GM18909 (cell line): ENCODE results near the gene ERO1B.
"Not testable (repeated sequence)": the region's sequence is repeated elsewhere in the genome, so short reads cannot be mapped to it uniquely, and the experiment has no call there.

Experiments used
- ATAC-seq: cut with Tn5 transposase; IDR thresholded peaks from one replicate; pipeline ENCODE4 v1.9.1; 2021; ENCODE audit warnings: mild to moderate bottlenecking; ENCODE audit not compliant: unreplicated experiment, poor library complexity

ERO1B gene, protein sequence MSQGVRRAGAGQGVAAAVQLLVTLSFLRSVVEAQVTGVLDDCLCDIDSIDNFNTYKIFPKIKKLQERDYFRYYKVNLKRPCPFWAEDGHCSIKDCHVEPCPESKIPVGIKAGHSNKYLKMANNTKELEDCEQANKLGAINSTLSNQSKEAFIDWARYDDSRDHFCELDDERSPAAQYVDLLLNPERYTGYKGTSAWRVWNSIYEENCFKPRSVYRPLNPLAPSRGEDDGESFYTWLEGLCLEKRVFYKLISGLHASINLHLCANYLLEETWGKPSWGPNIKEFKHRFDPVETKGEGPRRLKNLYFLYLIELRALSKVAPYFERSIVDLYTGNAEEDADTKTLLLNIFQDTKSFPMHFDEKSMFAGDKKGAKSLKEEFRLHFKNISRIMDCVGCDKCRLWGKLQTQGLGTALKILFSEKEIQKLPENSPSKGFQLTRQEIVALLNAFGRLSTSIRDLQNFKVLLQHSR

DNA sequence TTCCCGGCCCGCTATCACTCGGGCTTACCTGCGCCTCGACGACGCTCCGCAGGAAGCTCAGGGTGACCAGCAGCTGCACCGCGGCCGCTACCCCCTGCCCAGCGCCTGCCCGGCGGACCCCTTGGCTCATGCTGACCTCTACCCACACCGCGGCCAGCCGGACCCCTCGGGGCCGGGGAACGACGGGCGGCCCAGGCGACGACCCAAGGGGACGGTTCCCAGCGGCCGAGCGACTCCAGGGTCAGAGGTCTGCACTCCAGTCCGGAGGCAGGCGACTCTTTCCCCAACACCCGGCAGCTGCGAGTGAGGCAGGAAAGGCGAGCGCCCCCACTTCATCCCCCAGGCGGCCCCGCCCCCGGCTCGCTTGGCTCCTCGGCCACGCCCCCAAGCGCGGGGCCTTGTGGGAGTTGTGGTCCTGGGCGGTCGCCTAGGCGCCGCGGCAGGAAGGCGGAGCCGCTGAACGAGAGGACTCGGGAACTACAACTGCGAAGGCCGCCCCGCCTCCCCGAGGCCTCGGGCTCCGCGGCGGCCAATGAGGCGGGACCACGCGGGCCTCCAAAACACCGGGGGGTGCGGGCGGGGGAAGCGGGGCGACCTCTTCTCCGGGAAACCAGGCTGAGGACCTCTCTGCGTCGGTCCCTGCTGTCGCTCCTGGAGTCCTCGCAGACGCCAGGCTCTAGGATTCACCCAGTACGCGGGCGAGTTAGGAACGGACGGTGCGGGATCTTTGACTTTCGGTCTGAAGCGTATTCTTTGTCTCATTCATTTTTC lies at the start of gene ERO1B:
ERO1B (minus strand) TSS at position 305 of the 771 bp plus-strand sequence; CDS start at position 130, 175 bp downstream.
- ATAC-seq, result peak; percentile 89

DNA sequence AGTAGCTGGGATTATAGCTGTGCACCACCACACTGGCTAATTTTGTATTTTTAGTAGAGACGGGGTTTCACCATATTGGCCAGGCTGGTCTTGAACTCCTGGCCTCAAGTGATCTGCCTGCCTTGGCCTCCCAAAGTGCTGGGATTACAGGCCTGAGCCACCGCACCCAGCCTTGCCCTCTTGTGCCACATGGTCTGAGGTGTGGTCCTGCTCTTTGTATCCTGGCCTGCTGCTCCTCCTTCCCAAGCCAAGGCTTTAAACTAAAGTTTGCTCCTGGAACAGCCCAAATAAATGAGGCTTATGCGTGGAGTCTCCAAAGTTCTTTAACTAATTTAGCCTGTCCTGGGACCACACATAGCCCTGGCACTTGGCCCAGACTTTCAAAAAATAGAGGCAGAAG lies 49.7 kb upstream of the ERO1B start:
- ATAC-seq, result not testable (repeated sequence)

DNA sequence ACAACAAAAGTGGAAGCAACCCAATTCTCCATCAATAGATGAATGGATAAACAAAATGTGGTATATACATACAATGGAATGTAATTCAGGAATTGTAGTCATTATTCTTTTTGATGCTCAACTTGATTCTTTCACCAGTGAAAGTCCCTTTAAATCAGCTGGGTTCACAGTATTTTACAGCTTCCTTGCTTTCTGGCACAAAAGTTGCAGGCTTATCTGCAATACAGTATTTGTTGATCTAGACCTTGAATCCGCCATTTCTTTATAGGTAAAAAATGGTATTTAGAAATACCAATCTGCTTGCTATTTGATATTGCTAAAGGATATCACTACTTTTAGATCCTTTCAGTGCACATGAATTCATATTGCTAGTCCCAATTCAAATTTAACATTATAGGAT lies 44.7 kb upstream of the ERO1B start:
- ATAC-seq, result no peak

DNA sequence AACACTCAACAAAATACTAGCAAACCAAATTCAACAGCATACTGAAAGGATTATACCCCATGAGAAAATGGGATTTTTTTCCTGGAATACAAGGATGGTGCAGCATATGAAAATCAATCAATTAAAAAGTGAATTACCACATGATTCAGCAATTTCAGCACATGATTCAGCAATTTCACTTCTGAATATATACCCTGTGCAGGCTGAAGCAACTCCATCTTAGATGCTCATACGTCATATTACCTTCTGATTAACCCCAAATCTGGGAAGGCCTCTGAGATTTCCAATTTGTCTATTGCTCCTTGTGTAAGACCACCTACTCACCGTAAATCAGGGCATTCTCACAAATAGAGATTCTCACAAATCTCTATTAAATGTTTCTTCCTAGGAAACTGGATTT lies 43.8 kb upstream of the ERO1B start:
- no peak for ATAC-seq

DNA sequence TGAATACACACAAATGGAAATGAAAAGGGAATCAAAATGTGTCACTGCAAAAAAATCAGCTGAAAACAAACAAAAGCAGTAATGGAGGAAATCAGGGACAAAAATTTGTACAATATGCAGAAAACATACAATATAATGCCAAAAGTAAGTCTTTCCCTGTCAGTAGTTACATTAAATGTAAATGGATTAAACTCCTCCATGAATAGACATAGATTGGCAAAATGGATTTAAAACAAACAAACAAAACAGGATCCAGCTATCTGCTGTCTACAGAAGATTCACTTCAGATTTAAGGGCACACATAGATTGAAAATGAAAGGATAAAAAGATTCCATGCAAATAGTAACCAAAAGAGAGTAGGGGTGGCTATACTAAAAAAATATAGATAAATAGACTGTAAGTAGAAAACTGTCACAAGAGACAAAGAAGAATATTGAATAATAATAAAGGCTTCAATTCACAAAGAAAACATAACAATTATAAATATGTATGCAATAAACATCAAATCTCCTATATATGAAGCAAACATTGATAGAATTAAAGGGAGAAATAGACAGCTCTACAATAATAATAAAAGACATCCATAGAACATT lies 42.2 kb upstream of the ERO1B start:
- no peak for ATAC-seq

DNA sequence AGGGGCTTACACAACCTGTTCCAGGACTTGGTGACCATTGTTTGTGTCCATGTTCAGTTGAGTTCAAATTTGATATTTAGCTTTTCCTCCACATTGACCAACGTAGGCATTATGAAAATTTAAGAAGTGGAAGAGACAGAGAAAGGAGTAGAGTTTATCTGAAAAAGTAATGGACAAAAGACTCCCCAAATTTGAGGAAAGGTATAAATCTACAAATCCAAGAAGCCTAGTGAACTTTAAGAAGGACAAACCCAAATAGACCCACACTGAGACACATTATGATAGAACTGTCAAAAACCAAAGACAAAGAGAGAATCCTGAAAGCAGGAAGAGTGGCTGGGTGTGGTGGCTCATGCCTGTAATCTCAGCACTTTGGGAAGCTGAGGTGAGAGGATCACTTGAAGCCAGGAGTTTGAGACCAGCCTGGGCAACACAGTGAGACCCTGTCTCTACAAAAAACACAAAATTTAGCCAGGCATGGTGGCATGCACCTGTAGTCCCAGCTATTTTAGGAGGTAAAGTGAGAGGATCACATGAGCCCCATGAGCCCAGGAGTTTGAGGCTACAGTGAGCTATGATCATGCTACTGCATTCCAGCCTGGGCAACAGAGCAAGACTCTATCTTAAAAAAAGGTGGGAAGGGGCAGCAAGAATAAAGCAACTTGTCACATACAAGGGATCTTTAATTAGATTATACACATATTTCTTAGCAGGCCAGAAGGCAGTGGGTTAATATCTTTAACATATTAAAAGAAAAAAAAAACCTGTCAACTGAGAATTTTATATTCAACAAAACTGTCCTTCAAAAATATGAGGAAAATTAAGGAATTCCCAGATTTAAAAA lies 41.0 kb upstream of the ERO1B start:
- no peak for ATAC-seq

DNA sequence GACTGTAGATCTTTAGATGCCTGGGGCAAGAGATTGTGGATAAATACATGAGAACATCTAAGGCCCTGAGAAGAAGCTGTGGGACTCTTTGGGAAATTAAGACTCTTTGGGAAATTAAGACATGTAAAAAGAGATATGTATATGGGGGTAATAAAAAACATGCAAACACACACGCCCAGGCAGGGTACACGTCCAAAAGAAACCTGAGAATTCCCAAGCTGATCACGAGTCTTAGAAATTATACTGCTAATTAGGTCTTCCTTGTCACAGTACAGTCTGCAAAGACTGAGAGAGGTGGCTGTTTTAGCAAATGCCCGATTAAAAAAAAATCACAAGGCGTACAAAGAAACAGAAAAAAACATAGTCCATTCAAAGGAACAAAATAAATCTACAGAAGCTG lies 39.3 kb upstream of the ERO1B start:
- no peak for ATAC-seq

DNA sequence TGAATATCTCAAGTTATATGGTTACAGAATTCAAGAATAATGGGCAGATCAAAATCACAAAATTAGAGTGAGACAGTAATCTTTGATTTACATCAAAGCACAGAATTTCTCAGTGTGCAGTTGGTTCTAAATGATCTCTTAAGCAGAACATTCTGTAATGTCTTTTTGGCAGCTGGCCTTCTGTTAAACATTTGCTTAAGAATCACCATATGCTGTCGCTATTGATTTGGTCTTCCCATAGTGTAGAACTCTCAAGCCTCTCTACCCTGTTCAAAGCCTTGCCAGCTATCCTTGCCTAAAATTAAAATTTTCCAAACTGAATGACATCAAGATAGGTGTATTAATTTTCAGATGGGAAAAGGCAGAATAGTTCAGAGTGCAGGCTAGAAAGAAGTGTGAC lies 38.9 kb upstream of the ERO1B start:
- no peak for ATAC-seq

DNA sequence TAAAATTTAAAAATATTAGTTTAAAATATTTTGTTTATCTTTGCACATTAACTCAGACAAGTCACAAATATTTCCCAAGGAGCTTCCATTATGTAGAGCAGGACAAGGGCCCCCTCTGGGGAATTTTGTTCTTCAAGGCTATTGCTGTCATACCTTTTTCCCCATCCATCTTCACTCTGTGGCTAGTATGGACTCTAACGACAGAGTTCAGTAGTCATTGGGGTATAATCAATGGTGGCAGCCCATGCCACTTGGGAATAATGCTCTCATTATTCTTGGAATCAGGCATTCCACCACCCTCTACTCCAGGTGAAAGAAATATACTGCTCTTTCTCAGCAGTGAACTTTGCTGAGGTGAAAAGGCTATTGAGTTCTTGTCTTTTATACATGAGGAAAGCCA lies 38.5 kb upstream of the ERO1B start:
- no peak for ATAC-seq

DNA sequence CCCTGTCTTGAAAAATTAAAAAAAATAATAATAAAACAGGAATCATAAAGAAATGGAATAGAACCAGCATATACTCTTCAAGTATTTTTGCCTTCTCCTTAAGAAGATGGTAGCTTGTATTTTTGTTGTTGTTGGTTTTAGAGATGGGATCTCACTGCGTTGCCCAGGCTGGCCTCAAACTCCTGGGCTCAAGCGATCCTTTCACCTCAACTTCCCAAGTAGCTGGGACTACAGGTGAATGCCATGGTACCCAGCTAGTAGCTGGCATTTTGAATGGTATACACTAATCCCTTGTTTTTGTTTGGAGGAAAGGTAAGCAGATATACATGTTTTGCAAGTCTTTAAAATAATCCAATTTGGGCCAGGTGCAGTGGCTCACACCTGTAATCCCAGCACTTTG lies 34.7 kb upstream of the ERO1B start:
- ATAC-seq, result no peak

DNA sequence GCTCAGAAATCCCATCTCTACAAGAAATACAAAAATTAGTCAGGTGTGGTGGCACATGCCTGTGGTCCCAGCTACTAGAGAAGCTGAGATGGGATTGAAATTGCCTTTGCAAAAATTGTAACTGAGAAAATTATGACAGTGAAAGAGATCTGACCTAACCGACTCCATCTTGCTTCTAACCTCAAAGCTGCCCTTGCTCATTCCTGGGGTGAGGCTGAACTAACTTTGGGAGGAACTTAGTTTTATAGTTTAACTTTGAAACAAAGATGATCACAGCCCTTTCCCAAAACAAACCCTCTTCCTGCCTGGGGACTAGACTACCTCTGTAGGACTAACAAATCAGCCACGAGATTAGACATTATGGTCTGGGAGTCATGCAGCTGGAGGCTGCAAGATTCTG lies 33.8 kb upstream of the ERO1B start:
- ATAC-seq, result no peak

DNA sequence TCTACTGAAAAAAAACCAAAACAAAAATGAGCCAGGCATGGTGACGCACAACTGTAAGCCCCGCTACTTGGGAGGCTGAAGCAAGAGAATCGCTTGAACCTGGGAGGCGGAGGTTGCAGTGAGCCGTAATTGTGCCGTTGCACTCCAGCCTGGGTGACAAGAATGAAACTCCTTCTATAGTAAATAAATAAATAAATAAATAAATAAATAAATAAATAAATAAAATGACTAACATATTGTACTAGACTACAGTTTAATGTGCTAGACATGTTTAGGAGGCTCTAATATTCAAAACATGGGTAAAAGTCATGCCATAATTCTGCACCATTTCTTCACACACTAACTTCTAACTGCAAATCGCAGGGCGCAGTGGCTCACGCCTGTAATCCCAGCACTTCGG lies 33.3 kb upstream of the ERO1B start:
- no peak for ATAC-seq

DNA sequence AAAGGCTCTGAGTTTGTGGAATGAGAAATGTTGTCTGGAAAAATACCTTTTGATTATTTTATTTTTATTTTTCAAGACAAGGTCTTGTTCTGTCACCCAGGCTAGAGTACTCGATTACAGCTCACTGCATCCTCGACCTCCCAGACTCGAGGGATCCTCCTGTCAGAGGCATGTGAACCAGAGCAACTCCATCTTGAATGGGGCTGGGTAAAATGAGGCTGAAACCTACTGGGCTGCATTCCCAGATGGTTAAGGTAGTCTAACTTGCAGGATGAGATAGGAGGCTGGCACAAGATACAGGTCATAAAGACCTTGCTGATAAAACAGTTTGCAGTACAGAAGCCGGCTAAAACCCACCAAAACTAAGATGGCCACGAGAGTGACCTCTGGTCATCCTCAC lies 32.3 kb upstream of the ERO1B start:
- ATAC-seq, result not testable (repeated sequence)

DNA sequence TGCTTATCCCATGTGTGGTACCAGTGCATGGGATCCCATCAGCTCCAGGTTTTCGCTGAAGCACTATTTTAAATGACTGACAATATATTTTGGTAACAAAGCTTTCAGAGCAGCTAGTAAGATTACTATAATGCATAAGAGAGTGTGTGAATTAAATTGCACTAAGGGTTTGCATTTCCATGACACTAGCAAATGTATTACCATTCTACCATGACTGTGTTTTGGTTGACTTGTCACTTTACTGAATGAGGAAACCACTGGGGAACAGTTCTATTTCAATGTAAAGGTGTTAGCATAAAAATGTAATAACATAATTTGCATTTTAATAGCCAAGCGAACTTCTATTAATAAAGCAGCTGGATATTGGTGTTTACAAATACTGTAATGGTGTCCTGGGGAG lies 31.7 kb upstream of the ERO1B start:
- ATAC-seq, result no peak

DNA sequence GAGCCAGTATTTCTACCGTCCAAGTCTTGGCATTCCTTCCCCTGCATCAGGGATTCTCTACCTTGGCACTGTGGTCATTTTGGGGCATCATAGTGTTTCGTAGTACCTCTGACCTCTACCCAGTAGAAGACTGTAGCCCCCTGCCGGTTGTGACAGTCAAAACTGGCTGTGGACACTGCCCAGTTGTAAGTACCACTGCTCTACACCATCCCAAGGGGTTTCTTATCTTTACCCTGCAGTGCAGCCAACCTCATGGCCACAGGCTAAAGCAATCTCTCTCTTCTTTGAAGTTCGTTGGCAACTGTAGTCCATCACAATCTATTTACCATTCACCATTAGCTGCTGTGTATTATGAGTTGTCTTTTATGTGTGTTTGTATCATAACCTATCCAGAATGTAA lies 29.3 kb upstream of the ERO1B start:
- no peak for ATAC-seq

DNA sequence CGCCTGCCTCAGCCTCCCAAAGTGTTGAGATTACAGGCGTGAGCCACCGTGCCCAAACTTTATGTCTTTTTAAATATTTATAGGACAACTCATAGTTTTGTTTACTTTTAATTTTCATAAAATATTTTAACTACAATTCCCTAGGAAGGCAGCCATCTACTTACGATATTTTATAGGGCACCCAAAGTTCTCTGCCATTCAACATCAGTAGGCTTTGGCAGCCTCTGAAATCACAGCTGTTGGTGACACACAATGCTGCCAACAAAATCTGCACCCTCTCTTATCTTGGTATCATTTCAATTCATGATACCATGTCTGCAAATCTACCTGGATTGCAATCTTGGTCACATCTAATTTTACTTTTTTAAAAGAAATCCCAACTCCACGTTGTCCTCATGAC lies 27.1 kb upstream of the ERO1B start:
- ATAC-seq, result no peak

DNA sequence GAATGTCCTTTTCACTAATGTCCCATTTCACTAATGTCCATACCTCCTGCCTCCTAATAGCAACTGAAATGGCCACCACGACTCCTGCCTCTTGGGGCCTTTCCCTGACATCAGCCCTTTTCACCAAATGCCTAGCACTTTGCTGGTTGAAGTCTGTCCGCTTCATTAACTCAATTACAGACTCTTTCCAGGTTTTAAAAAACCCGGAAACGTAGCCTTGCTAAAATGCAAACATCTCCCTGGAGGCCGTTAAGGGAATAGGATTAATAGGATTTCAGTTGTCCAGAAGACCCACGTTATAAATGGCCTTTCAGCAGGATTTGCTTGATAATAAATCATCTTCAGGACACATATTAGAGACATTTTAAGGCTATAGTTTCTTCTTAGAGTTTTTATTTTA lies 25.7 kb upstream of the ERO1B start:
- no peak for ATAC-seq

DNA sequence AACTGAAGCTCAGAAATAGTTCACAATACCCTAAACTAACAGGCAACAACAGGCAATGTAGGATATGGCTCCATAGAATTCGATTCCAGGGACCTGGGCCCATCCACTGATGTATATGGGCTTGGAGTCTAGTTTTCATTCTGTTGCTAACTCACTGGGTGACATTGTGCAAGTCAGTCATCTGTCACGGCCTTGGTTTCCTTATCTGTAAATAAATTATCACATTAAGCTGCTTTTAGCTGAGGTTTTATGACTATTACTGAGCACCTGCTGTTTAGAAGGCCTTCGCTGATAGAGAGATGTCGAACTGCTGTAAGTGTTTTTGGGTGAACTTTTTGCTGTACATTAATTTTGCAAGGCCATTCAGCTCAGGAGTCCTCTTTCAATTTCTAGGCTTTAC lies 22.9 kb upstream of the ERO1B start:
- no peak for ATAC-seq

DNA sequence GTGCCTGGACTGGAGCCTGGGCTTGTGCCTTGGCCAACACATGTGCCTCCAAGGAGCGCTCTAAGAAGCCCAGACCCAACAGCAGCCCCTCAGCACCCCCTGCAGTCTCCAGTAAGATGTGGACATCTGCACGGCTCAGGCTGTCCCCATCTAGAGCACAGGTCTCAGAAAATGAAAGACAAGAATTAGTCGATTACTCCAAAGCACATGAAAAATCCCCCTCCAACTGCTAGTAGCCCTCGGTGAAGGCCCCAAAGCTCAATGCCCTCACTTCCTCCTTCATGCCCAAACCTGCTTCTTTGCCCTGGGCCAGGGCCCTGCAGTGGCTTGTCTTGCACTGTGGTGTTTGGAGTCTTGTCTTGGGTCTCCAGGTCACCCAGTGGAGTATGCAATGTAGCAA lies 21.9 kb upstream of the ERO1B start:
- ATAC-seq, result peak; percentile 73

DNA sequence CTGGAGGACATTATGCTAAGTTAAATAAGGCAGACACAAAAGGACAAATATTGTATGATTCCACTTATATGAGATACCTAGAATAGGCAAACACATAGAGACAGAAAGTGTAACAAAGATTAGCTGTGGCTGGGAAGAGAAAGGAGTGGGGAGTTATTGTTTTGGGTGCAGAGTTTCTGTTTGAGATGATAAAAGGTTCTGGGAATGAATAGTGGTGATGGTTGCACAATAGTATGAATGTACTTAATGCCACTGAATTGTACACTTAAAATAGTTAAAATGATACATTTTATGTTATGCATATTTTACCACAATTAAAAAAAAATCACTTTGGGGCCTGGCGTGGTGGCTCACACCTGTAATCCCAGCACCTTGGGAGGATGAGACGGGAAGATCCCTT lies 21.2 kb upstream of the ERO1B start:
- ATAC-seq, result no peak
